Measurements from ENCODE around the gene PNMA6E. TPM values are rescaled to one million over a fixed set of nuclear protein-coding genes. Genes with fewer than 3 reads are reported as not detected.

PNMA6E gene
- total and polyA plus RNA-seq, 9 of the 15 experiments (the other 6 are each of a cell fraction or from before 2014, with no cell fraction given), result 0.03 TPM; not detected in 8

DNA sequence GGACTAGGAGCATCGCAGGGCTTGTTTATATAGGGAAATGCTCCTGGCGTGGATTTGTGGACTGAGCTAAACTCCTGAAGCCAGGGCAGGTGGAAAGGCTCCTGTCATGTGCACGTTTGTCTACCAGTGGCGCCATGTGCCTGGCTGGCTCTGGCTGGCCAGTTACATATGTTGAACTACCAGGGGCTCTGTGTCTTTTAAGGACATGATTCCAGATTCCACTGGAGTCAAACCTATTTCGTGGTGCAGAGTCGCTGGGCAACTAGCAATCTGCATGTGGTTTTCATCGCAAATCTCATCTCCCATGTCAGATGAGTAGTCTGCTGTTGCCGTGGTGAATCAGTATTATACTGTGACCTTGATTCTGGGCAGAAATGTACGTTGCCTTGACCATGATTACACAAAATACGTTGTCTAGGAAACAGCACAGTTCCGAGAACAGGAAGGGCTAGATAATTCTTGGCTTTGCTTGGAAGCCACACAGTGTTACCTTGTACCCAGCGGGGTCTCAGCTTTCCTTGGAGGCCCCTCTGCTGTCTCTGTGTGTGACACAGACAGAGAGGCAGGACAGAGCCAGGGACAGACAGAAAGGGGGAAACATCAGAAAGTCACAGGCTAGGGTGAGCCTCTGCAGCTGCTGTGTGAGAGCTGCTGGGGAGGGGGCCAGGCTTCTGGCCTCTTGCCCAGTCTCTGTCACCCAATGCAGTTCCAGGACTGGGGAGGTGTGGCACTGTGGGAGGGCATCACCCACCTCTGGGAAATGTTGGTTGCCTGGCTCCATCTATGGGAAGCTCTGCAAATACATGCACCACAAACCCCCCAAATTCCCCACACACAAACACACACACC is 19.2 kb downstream of the PNMA6E start (continued):
- TF ChIP-seq REST (IDR thresholded peaks at IDR 0.05; ENCODE audit: borderline replicate concordance) (peak; percentile 54; the same call in 1 of the 2 replicates), REST (CRISPR knock-in tag; IDR thresholded peaks at IDR 0.05; ENCODE audit: low read depth) (no peak), OTX1 (CRISPR knock-in tag; IDR thresholded peaks at IDR 0.05) (no peak), TEAD4 (IDR thresholded peaks at IDR 0.05; ENCODE audit: low read length) (no peak), TEAD4 (CRISPR knock-in tag; IDR thresholded peaks at IDR 0.05; ENCODE audit: borderline replicate concordance) (no peak), TFAP4 (CRISPR knock-in tag; IDR thresholded peaks at IDR 0.05; ENCODE audit: borderline replicate concordance) (peak; percentile 55; the same call in 1 of the 2 replicates), HOXB6 (CRISPR knock-in tag; IDR thresholded peaks at IDR 0.05; ENCODE audit: borderline replicate concordance) (no peak), XRCC4 (IDR thresholded peaks at IDR 0.05; ENCODE audit: extremely low read depth, insufficient read depth, insufficient read length) (no peak)
- TF ChIP-seq, protein P1, sequence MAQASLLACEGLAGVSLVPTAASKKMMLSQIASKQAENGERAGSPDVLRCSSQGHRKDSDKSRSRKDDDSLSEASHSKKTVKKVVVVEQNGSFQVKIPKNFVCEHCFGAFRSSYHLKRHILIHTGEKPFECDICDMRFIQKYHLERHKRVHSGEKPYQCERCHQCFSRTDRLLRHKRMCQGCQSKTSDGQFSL (CRISPR knock-in tag; IDR thresholded peaks at IDR 0.05), result no peak
- TF ChIP-seq, protein P1 (tag; IDR thresholded peaks at IDR 0.05), result no peak
- TF ChIP-seq, protein P2, sequence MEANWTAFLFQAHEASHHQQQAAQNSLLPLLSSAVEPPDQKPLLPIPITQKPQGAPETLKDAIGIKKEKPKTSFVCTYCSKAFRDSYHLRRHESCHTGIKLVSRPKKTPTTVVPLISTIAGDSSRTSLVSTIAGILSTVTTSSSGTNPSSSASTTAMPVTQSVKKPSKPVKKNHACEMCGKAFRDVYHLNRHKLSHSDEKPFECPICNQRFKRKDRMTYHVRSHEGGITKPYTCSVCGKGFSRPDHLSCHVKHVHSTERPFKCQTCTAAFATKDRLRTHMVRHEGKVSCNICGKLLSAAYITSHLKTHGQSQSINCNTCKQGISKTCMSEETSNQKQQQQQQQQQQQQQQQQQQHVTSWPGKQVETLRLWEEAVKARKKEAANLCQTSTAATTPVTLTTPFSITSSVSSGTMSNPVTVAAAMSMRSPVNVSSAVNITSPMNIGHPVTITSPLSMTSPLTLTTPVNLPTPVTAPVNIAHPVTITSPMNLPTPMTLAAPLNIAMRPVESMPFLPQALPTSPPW (CRISPR knock-in tag; IDR thresholded peaks at IDR 0.05), result peak; percentile 67

All from K562 (cell line).